Embryonic facial prominence (tissue), 1 donor: Measurements from ENCODE around the gene MCM8.

Experiments used
- DNase-seq: peaks from one replicate; pipeline ENCODE4 v3.0.0-alpha.2; 2016; ENCODE audit errors: extremely low spot score

The MCM8 gene

GRCh38 chr20:5947276-5947675 is 3.2 kb upstream of the MCM8 start:
- DNase-seq: no peak

GRCh38 chr20:5949943-5950270 is 545 bp upstream of the MCM8 start:
- no peak for DNase-seq

- no peak for DNase-seq
These were observed 17.0 kb downstream of the MCM8 start for GRCh38 chr20:5967469-5967868.

GRCh38 chr20:5968462-5968861 is 18.0 kb downstream of the MCM8 start:
- DNase-seq: no peak

- no peak for DNase-seq
These were observed 19.0 kb downstream of the MCM8 start for GRCh38 chr20:5969348-5969935.

GRCh38 chr20:5969940-5970339 is 19.5 kb downstream of the MCM8 start:
- DNase-seq: no peak

GRCh38 chr20:5970381-5970780 is 19.9 kb downstream of the MCM8 start:
- DNase-seq: no peak

- no peak for DNase-seq
These were observed 20.8 kb downstream of the MCM8 start for GRCh38 chr20:5971203-5971602.

GRCh38 chr20:5973172-5973571 is 22.7 kb downstream of the MCM8 start:
- no peak for DNase-seq

GRCh38 chr20:5973971-5974370 is 23.5 kb downstream of the MCM8 start:
- DNase-seq: no peak

GRCh38 chr20:5974531-5974930 is 24.1 kb downstream of the MCM8 start:
- no peak for DNase-seq

- DNase-seq: no peak
These were observed 25.3 kb downstream of the MCM8 start for GRCh38 chr20:5975778-5976177.

GRCh38 chr20:5977223-5977622 is 26.8 kb downstream of the MCM8 start:
- no peak for DNase-seq

- DNase-seq: no peak
These were observed 27.5 kb downstream of the MCM8 start for GRCh38 chr20:5977975-5978374.

GRCh38 chr20:5979801-5980200 is 29.3 kb downstream of the MCM8 start:
- DNase-seq: no peak

- no peak for DNase-seq
These were observed 30.5 kb downstream of the MCM8 start for GRCh38 chr20:5980720-5981538.

- no peak for DNase-seq
These were observed 36.9 kb downstream of the MCM8 start for GRCh38 chr20:5987383-5987782.

GRCh38 chr20:5989539-5989938 is 39.1 kb downstream of the MCM8 start:
- no peak for DNase-seq

GRCh38 chr20:5990946-5991345 is 40.5 kb downstream of the MCM8 start:
- no peak for DNase-seq

- DNase-seq: no peak
These were observed 41.4 kb downstream of the MCM8 start for GRCh38 chr20:5991623-5992441.

GRCh38 chr20:5996765-5997164 is 46.3 kb downstream of the MCM8 start:
- DNase-seq: no peak

GRCh38 chr20:5999783-6000182 is 49.3 kb downstream of the MCM8 start:
- DNase-seq: no peak

- DNase-seq: no peak
These were observed 50.4 kb downstream of the MCM8 start for GRCh38 chr20:6000871-6001270.
